Smooth muscle cell (in vitro differentiated cells): ENCODE data around the gene PPCDC. TPM values are rescaled to one million over a fixed set of nuclear protein-coding genes. Genes with fewer than 3 reads are reported as not detected.

Experiments
- DNase-seq: peaks from one replicate; lab custom pipeline; 2025; ENCODE audit not compliant: unreplicated experiment; lab: John Stamatoyannopoulos, UW
- H2AFZ ChIP-seq: fragments of 200-600 bp; sonication (generic); 2 replicates; pipeline ENCODE4 v1.6.0; 2016; ENCODE audit warnings: antibody characterized with exemption, low read depth, mild to moderate bottlenecking
- H3F3A ChIP-seq: fragments of 200-600 bp; sonication (generic); 2 replicates; pipeline ENCODE4 v1.6.0; 2017; ENCODE audit warnings: antibody characterized with exemption, low read depth
- H3K27ac ChIP-seq: fragments of 200-600 bp; sonication (generic); 2 replicates; pipeline ENCODE4 v1.5.1; 2016; ENCODE audit warnings: low read depth, mild to moderate bottlenecking
- H3K27me3 ChIP-seq: fragments of 200-600 bp; sonication (generic); 2 replicates; pipeline ENCODE4 v1.6.1; 2016; ENCODE audit warnings: low read depth, mild to moderate bottlenecking
- H3K36me3 ChIP-seq: fragments of 200-600 bp; sonication (generic); 2 replicates; pipeline ENCODE4 v1.5.1; 2016; ENCODE audit warnings: low read depth
- H3K4me1 ChIP-seq: fragments of 200-600 bp; sonication (generic); 2 replicates; pipeline ENCODE4 v1.5.1; 2016; ENCODE audit warnings: low read depth
- H3K4me2 ChIP-seq: fragments of 200-600 bp; sonication (generic); 2 replicates; pipeline ENCODE4 v1.6.0; 2016; ENCODE audit warnings: mild to moderate bottlenecking
- H3K4me3 ChIP-seq: fragments of 200-600 bp; sonication (generic); 2 replicates; pipeline ENCODE4 v1.5.1; 2016; ENCODE audit warnings: mild to moderate bottlenecking
- H3K79me2 ChIP-seq: fragments of 200-600 bp; sonication (generic); 2 replicates; pipeline ENCODE4 v1.6.0; 2016; ENCODE audit warnings: low read depth, mild to moderate bottlenecking
- H3K9ac ChIP-seq: fragments of 200-600 bp; sonication (generic); 2 replicates; pipeline ENCODE4 v1.6.0; 2016; ENCODE audit warnings: low read depth
- H3K9me3 ChIP-seq: fragments of 200-600 bp; sonication (generic); replicated peaks from 2 replicates; pipeline ENCODE4 v1.5.1; 2016; ENCODE audit warnings: low read depth
- H4K20me1 ChIP-seq: fragments of 200-600 bp; sonication (generic); 2 replicates; pipeline ENCODE4 v1.6.0; 2016; ENCODE audit warnings: low read depth
- CTCF ChIP-seq: fragments of 200-600 bp; sonication (generic); IDR thresholded peaks from 2 replicates; pipeline ENCODE4 v1.5.1; 2017; ENCODE audit warnings: borderline replicate concordance, mild to moderate bottlenecking, antibody characterized with exemption; ENCODE audit not compliant: insufficient read depth, poor library complexity, severe bottlenecking
- WGBS: methylation state at CpG from one replicate; pipeline ENCODE4 v1.1.7; 2016; ENCODE audit warnings: low lambda C conversion rate; 5-methylcytosine and 5-hydroxymethylcytosine counted together
- polyA plus RNA-seq: library from polyadenylated mRNA; unstranded; fragments of >200 nt; fragmentation: Nextera tagmentation; extraction: Ambion mirVana; gene quantifications from 2 replicates; pipeline ENCODE4 v1.2.1, GENCODE V29; 2016
- total RNA-seq: library from RNA; depleted of rRNA; stranded (reverse); fragments of >200 nt; gene quantifications from 2 replicates; pipeline ENCODE4 v1.2.3, GENCODE V29; 2014

PPCDC gene
- total and polyA plus RNA-seq, 2 experiments from 2014 or later: 7.8 to 33.7 TPM

GRCh38 chr15:74995779-74996765 lies 27.3 kb upstream of the PPCDC start:
- Histone ChIP-seq H3K9ac (no peak overlapping the region), H3F3A (no peaks in the 10 kb centered on the region), H3K4me2 (peak overlapping the region; percentile 100), H3K9me3 (no peaks in the 10 kb centered on the region), H3K27ac (no peak overlapping the region), H4K20me1 (no peaks in the 10 kb centered on the region), H3K4me1 (no peaks in the 10 kb centered on the region), H3K36me3 (no peaks in the 10 kb centered on the region), H3K4me3 (peak overlapping the region; percentile 79), H3K27me3 (peaks cover 22% of the 10 kb centered on the region), H3K79me2 (no peaks in the 10 kb centered on the region), H2AFZ (peak overlapping the region; percentile 75)
- 12% methylated on average over 39 of the region's 42 CpGs for WGBS
- DNase-seq: no peak
- no peak for TF ChIP-seq CTCF

- Histone ChIP-seq H3F3A (no peaks in the 10 kb centered on the region), H2AFZ (no peak overlapping the region), H3K9ac (no peak overlapping the region), H3K27me3 (peaks cover 17% of the 10 kb centered on the region), H3K4me1 (no peaks in the 10 kb centered on the region), H3K79me2 (no peaks in the 10 kb centered on the region), H3K36me3 (no peaks in the 10 kb centered on the region), H3K4me2 (no peak overlapping the region), H3K9me3 (no peaks in the 10 kb centered on the region), H3K4me3 (no peak overlapping the region), H3K27ac (no peak overlapping the region), H4K20me1 (no peaks in the 10 kb centered on the region)
- TF ChIP-seq CTCF: no peak
- WGBS: 91% methylated on average over 4 of the region's 4 CpGs
- DNase-seq: no peak
Observed at GRCh38 chr15:74997141-74997540, 26.2 kb upstream of the PPCDC start.

GRCh38 chr15:74997543-74997942 lies 25.8 kb upstream of the PPCDC start:
- Histone ChIP-seq H3K36me3 (no peaks in the 10 kb centered on the region), H4K20me1 (no peaks in the 10 kb centered on the region), H3K4me2 (no peak overlapping the region), H3K4me1 (no peaks in the 10 kb centered on the region), H3K27ac (no peak overlapping the region), H3K9me3 (no peaks in the 10 kb centered on the region), H3F3A (no peaks in the 10 kb centered on the region), H3K79me2 (no peaks in the 10 kb centered on the region), H3K27me3 (peaks cover 17% of the 10 kb centered on the region), H3K4me3 (no peak overlapping the region), H2AFZ (no peak overlapping the region), H3K9ac (no peak overlapping the region)
- no peak for DNase-seq
- WGBS: 91% methylated on average over 2 of the region's 2 CpGs
- TF ChIP-seq CTCF: no peak
